K562 (cell line): ENCODE results near the gene BCAS1. TPM values are rescaled to one million over a fixed set of nuclear protein-coding genes. Genes with fewer than 3 reads are reported as not detected.
A peak's percentile ranks its signal among the peaks of the same experiment; 100 is the strongest.

ENCODE experiments used
- ATAC-seq: fragments of 200-7000 bp; cut with Tn5 transposase; 3 replicates; pipeline ENCODE4 v1.9.1; 2020; ENCODE audit warnings: moderate library complexity
- BruUV-seq: library from RNA; stranded (reverse); fragments of 400-500 nt; replicated peaks from 2 replicates; lab custom pipeline; 2021; lab: Mats Ljungman, UMichigan
- CTCF ChIA-PET: fragments of 300-600 bp; formaldehyde crosslinking; extraction: SDS; loops from one replicate; lab custom pipeline; 2021; ENCODE audit warnings: low intra/inter-chr PET ratio; lab: Yijun Ruan, JAX
- POLR2A ChIA-PET: fragments of 300-600, 350-650 bp; sonication (Branson Sonifier 250); formaldehyde crosslinking; extraction: SDS; loops from one replicate; lab custom pipeline; 2021; ENCODE audit warnings: antibody characterized with exemption, inconsistent platforms; lab: Yijun Ruan, JAX
- DNase-seq, 4 experiments: peaks; one replicate each; pipeline versions ENCODE4 v3.0.0 to v3.0.0-alpha.2; 2011 to 2018; ENCODE audit warnings: low spot score in 3 of 4, mixed read lengths in 3 of 4; ENCODE audit errors: extremely low read depth in 1 of 4
- FAIRE-seq: peaks from 2 replicates; lab custom pipeline; 2011; peaks lifted over from hg19 to GRCh38; lab: Jason Lieb, UNC
- H2AFZ ChIP-seq: 2 replicates; pipeline ENCODE4 v1.6.0; 2011; ENCODE audit warnings: low read depth, low read length, control low read depth, inconsistent platforms
- H3K27ac ChIP-seq: fragments of 200-600 bp; 3 replicates; pipeline ENCODE4 v1.8.0; 2011; ENCODE audit warnings: low read depth, mild to moderate bottlenecking, control low read depth, inconsistent platforms, low read length, moderate library complexity, mixed read lengths; ENCODE audit errors: extremely low read depth
- H3K27me3 ChIP-seq, 2 experiments: fragments of 300-600 bp in 1 of 2; 2 replicates in 1 of 2; 3 replicates in 1 of 2; pipeline versions ENCODE4 v1.6.0 to v1.8.0; 2011; ENCODE audit warnings: inconsistent platforms in 2 of 2, low read length in 2 of 2, mild to moderate bottlenecking in 1 of 2, mixed read lengths in 1 of 2, moderate library complexity in 1 of 2; ENCODE audit not compliant: control insufficient read depth in 2 of 2, insufficient read depth in 2 of 2
- H3K36me3 ChIP-seq: fragments of 300-600 bp; 3 replicates; pipeline ENCODE4 v1.8.0; 2011; ENCODE audit warnings: mild to moderate bottlenecking, low read length, inconsistent platforms; ENCODE audit not compliant: control insufficient read depth, insufficient read depth
- H3K4me1 ChIP-seq, 2 experiments: fragments of 200-600 bp in 1 of 2; replicated peaks in 1 of 2; 2 replicates in 1 of 2; 3 replicates in 1 of 2; pipeline versions ENCODE4 v1.5.1 to v1.8.0; 2011; ENCODE audit warnings: inconsistent platforms in 2 of 2, low read length in 2 of 2, mild to moderate bottlenecking in 1 of 2, mixed read lengths in 1 of 2, moderate library complexity in 1 of 2; ENCODE audit not compliant: control insufficient read depth in 2 of 2, insufficient read depth in 2 of 2
- H3K4me2 ChIP-seq: 2 replicates; pipeline ENCODE4 v1.6.1; 2011; ENCODE audit warnings: low read length, control low read depth, inconsistent platforms, mixed read lengths; ENCODE audit not compliant: insufficient read depth
- H3K4me3 ChIP-seq: fragments of 200-600 bp; sonication (generic), shearing (Covaris generic); 2 replicates; pipeline ENCODE4 v1.5.1; 2016; ENCODE audit warnings: control low read depth, inconsistent platforms
- H3K79me2 ChIP-seq: fragments of 200-600 bp; 3 replicates; pipeline ENCODE4 v1.8.0; 2011; ENCODE audit warnings: low read length, inconsistent platforms; ENCODE audit not compliant: control insufficient read depth, insufficient read depth
- H3K9ac ChIP-seq, 2 experiments: 2 replicates each; pipeline versions ENCODE4 v1.6.0 to v1.6.1; 2011; ENCODE audit warnings: low read depth in 2 of 2, low read length in 2 of 2, control low read depth in 1 of 2, inconsistent platforms in 1 of 2, mild to moderate bottlenecking in 1 of 2, mixed read lengths in 1 of 2; ENCODE audit not compliant: insufficient read depth in 1 of 2
- H3K9me1 ChIP-seq: one replicate; pipeline ENCODE4 v1.6.0; 2011; ENCODE audit warnings: inconsistent platforms, mild to moderate bottlenecking, low read length, moderate library complexity; ENCODE audit not compliant: control insufficient read depth, insufficient read depth
- H3K9me3 ChIP-seq: replicated peaks from 2 replicates; pipeline ENCODE4 v1.5.1; 2011; ENCODE audit warnings: low read depth, low read length, inconsistent platforms; ENCODE audit not compliant: control insufficient read depth, insufficient read depth
- H4K20me1 ChIP-seq: replicated peaks from 2 replicates; pipeline ENCODE4 v1.6.1; 2011; ENCODE audit warnings: low read length, inconsistent platforms, mixed read lengths; ENCODE audit not compliant: control insufficient read depth, insufficient read depth
- EWSR1 ChIP-seq: fragments of 450-650 bp; IDR thresholded peaks from 2 replicates; pipeline ENCODE4 v1.6.1; 2018; ENCODE audit warnings: borderline replicate concordance, mild to moderate bottlenecking, low read depth, moderate library complexity; ENCODE audit not compliant: partially characterized antibody
- FOXK2 ChIP-seq, 2 experiments: fragments of 450-650 bp; IDR thresholded peaks in 1 of 2; conservative IDR thresholded peaks in 1 of 2; 2 replicates each; pipeline ENCODE4 v1.6.1; 2016; ENCODE audit warnings: low read depth in 2 of 2, mild to moderate bottlenecking in 1 of 2
- WGBS: fragments of 100-300 bp; shearing (Covaris generic); methylation state at CpG from one replicate; pipeline ENCODE4 v1.1.6; 2016; ENCODE audit warnings: low coverage, mixed read lengths; ENCODE audit not compliant: insufficient coverage; ENCODE audit errors: missing lambda C conversion rate; 5-methylcytosine and 5-hydroxymethylcytosine counted together
- in situ Hi-C: fragments of 300-500 bp; cut with MboI; formaldehyde crosslinking; loops from 4 replicates; pipeline ENCODE4 v1.15.0; 2018; ENCODE audit warnings: inconsistent platforms, mixed read lengths
- intact Hi-C: fragments of 100-400 bp; cut with micrococcal nuclease; formaldehyde crosslinking; loops from 2 replicates; pipeline ENCODE4 v1.14.2; 2022
- polyA plus RNA-seq, 8 experiments: library from polyadenylated mRNA; depleted of rRNA in 4 of 8; stranded (reverse) in 5 of 8; unstranded in 3 of 8; fragments of >200 nt; fragmentation: Nextera tagmentation in 2 of 8; fragmentation: Illumina TruSeq in 1 of 8; extraction: Ambion mirVana in 2 of 8; extraction: Trizol in 1 of 8; gene quantifications; 2 replicates each; pipeline versions ENCODE4 v1.2.1 to v1.2.3, GENCODE V29; 2011 to 2014; ENCODE audit warnings: inconsistent platforms in 1 of 8, missing spikeins in 1 of 8
- total RNA-seq, 7 experiments: library from RNA; depleted of rRNA in 6 of 7; stranded (reverse); fragments of >200 nt in 6 of 7; fragmentation: Illumina TruSeq in 2 of 7; extraction: Trizol in 2 of 7; gene quantifications; 2 replicates each; pipeline versions ENCODE4 v1.2.1 to v1.2.3, GENCODE V29; 2011 to 2021; ENCODE audit warnings: low replicate concordance in 1 of 7
- TF ChIP-seq, protein P1 (sequence below), 3 experiments: fragments of 200-800 bp in 1 of 3; fragments of 250-450 bp in 1 of 3; fragments of 450-650 bp in 1 of 3; sonication (Bioruptor Pico) in 1 of 3; sonication (Bioruptor generic) in 1 of 3; formaldehyde crosslinking in 1 of 3; IDR thresholded peaks; 2 replicates each; pipeline versions ENCODE4 v1.6.1 to v1.8.0; 2016 to 2022; ENCODE audit warnings: mild to moderate bottlenecking in 2 of 3, missing genetic modification characterization in 2 of 3, missing compliant biosample characterization in 1 of 3, moderate library complexity in 1 of 3

Gene BCAS1
- total and polyA plus RNA-seq, 9 of the 15 experiments (the other 6 are each of a cell fraction or from before 2014, with no cell fraction given): 0.18 to 2.3 (median 0.93) TPM

DNA sequence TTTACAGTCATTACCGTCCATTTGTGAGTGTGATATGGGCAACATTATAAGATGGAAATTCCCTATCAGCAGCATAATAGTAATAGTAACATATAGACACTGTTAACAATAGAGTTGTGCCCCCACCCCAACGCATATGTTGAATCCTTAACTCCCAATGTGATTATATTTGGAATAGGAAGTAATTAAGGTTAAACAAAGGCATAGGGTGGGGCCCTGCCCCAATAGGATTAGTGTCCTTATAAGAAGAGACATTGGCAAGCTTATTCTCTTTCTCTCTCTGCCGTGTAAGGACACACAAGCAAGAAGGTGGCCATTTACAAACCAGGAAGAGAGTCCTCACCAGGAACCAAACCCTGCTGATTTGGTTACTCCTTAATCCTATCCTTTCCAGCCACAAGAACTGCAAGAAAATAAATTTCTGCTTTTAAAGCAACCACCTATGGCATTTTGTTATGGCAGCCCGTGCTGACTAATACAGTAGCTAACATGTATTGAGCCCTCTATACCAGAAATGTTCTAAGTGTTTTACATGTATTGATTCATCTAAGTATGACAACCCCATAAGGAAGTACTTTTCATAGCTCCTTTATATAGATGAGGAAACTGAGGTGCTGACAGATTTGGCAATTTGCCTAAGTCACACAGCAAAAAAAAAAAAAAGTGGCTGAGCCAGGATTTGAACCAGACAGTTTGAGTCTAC, 114.2 kb downstream of the BCAS1 start:
- no peaks in the 10 kb centered on the region for H3K79me2 ChIP-seq
- CTCF ChIA-PET: interaction anchor here (0.7 kb wide), 1 partner anchor 63 kb away, joined by 3 read pairs; no protein-coding TSS in a partner anchor
- DNase-seq: no peak
- H2AFZ ChIP-seq: no peak overlapping the region
- FAIRE-seq: no peak
- ATAC-seq: no peak
- no TSS peak for BruUV-seq
- H3K4me3 ChIP-seq: no peak overlapping the region
- H3K36me3 ChIP-seq: no peaks in the 10 kb centered on the region
- no peak overlapping the region for H3K27ac ChIP-seq
- H3K4me2 ChIP-seq: no peak overlapping the region
- H3K9ac ChIP-seq: no peak overlapping the region
- no peaks in the 10 kb centered on the region for H4K20me1 ChIP-seq
- TF ChIP-seq, protein P1, sequence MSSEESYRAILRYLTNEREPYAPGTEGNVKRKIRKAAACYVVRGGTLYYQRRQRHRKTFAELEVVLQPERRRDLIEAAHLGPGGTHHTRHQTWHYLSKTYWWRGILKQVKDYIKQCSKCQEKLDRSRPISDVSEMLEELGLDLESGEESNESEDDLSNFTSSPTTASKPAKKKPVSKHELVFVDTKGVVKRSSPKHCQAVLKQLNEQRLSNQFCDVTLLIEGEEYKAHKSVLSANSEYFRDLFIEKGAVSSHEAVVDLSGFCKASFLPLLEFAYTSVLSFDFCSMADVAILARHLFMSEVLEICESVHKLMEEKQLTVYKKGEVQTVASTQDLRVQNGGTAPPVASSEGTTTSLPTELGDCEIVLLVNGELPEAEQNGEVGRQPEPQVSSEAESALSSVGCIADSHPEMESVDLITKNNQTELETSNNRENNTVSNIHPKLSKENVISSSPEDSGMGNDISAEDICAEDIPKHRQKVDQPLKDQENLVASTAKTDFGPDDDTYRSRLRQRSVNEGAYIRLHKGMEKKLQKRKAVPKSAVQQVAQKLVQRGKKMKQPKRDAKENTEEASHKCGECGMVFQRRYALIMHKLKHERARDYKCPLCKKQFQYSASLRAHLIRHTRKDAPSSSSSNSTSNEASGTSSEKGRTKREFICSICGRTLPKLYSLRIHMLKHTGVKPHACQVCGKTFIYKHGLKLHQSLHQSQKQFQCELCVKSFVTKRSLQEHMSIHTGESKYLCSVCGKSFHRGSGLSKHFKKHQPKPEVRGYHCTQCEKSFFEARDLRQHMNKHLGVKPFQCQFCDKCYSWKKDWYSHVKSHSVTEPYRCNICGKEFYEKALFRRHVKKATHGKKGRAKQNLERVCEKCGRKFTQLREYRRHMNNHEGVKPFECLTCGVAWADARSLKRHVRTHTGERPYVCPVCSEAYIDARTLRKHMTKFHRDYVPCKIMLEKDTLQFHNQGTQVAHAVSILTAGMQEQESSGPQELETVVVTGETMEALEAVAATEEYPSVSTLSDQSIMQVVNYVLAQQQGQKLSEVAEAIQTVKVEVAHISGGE (CRISPR knock-in tag; IDR thresholded peaks at IDR 0.05): peak in 1 of 3 experiments; percentile 84; a peak in 2 of 6 replicates
- no peak for TF ChIP-seq FOXK2 (conservative IDR thresholded peaks at IDR 0.05 in 1 of 2, IDR thresholded peaks at IDR 0.05 in 1 of 2; ENCODE audit: low read depth in 2 of 2)
- TF ChIP-seq EWSR1: peak; percentile 8
- intact Hi-C loops (no loop called here), in situ Hi-C loops (loop anchor here (25.0 kb wide), 1 partner anchor 681 kb away; no protein-coding TSS in a partner anchor)
- H3K9me3 ChIP-seq: no peaks in the 10 kb centered on the region
- POLR2A ChIA-PET: no interaction called here
- WGBS: 7% methylated on average over 4 of the region's 4 CpGs
- H3K9me1 ChIP-seq: no peaks in the 10 kb centered on the region
- peaks cover 5 to 8% of the 10 kb centered on the region in 2 experiments; a peak in 2 of 5 replicates for H3K27me3 ChIP-seq
- H3K4me1 ChIP-seq: no peaks in the 10 kb centered on the region
